ENCODE data around the gene PSME4.
"Not testable (repeated sequence)": the region's sequence is repeated elsewhere in the genome, so short reads cannot be mapped to it uniquely, and the experiment has no call there.

PSME4 gene

GRCh38 chr2:53964987-53965687 is 5.7 kb downstream of the PSME4 start:
- DNase-seq (ENCODE audit: low read depth in 2 of 2): no peak

DNA sequence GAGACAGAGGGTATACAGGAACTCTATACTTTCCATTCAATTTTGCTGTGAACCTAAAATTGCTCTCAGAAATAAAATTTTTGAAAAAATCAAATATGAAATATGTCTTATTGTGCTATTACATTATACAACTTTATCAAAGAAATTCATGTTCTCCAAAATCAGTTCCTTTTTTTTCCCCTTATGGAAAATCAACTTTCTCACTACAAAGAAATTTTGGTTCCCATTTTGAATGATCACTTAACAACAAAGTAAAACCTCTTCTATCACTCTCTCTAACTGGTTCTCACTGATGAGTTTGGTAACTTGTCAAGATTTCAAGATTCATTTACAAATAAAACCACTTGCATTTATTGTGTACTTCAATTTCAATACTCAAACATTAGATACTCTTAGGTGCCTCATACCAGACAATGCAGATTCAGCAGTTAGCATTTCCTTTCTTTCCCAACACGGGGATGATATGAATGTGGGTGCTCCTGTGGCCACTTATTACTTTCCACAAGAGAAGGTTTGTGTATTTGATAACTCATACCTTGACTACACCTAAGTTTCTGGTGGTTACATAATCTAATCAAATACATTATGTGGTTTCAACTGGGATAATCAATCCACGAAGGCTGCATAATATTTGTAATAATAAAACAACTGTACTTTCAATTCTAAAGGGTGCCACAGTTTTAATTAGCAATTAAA is 6.4 kb downstream of the PSME4 start:
- no peak for DNase-seq (ENCODE audit: low read depth in 2 of 2)

GRCh38 chr2:53961478-53962216 is 9.1 kb downstream of the PSME4 start:
- not testable (repeated sequence) for DNase-seq (ENCODE audit: low read depth in 2 of 2)

DNA sequence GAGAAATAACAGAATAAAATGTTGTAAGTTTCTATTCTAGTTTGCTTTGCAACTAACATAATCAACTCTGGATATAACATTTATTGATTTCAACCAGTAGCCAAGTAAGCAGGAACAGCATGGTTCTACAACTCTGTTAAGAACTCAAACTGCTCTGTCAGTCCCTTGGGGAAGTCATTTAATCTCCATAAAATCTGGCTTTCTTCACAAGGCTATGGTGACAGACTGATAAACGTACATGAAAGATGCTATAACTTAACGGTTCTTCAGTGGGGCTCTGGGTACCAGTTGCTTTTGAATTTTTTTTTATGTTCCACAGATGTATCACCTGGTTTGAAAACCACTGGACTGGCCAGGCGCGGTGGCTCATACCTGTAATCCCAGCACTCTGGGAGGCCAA is 10.3 kb downstream of the PSME4 start:
- no peak for DNase-seq (ENCODE audit: low read depth in 2 of 2)

DNA sequence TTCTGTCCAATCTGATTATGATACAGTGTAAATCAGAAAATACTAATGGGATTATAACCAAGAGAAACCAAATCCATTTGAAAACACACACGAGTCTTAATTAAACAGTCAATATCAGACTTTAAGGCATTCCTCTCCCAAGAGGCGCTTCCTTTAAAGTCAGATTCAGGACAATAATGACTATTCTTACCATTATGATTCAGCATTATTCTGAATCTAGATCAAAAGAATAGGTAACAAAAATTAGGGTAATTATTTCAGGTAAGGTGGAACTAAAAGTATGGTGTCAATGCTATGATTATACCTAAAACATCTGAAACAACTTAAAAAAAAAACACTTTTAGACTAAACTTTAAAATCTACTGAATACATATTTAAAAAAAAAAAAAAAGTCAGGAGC is 12.3 kb downstream of the PSME4 start:
- no peak for DNase-seq (ENCODE audit: low read depth in 2 of 2)

DNA sequence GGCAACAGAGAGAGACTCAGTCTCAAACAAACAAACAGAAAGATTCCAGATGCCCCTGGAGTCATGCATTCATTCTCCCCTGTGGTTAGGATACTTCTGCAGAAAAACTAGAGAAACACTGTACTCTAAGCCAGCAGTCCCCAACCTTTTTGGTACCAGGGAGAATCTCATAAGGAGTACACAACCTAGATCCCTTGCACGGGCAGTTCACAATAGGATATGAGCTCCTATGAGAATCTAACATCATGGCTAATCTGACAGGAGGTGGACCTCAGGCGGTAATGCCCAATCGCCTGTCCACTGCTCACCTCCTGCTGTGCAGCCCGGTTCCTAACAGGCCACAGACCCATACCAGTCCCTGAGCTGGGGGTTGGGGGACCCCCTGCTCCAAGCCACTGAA is 18.3 kb downstream of the PSME4 start:
- DNase-seq (ENCODE audit: low read depth in 2 of 2): no peak

- DNase-seq (ENCODE audit: low read depth in 2 of 2): no peak
Measured at GRCh38 chr2:53949457-53949856, 21.3 kb downstream of the PSME4 start.

GRCh38 chr2:53945538-53945937 is 25.3 kb downstream of the PSME4 start:
- DNase-seq (ENCODE audit: low read depth in 2 of 2): no peak

DNA sequence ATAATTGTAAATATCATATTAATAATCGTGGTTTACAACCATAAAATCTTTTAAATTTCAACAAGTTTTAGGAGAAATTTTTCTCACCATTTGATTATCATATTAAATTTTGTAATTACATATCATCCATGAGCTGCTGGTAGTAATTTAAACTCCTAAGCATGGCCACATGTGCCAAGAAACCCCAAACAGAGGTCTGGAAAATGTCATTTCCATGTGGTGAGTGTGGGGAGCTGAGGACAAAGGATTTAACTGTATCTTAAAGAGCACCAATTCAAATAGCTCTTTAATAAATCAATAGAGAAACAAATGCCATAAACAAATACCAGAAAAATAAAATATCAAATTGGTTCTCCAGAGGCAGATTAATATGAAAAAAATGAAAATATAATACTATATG is 26.3 kb downstream of the PSME4 start:
- no peak for DNase-seq (ENCODE audit: low read depth in 2 of 2)

DNA sequence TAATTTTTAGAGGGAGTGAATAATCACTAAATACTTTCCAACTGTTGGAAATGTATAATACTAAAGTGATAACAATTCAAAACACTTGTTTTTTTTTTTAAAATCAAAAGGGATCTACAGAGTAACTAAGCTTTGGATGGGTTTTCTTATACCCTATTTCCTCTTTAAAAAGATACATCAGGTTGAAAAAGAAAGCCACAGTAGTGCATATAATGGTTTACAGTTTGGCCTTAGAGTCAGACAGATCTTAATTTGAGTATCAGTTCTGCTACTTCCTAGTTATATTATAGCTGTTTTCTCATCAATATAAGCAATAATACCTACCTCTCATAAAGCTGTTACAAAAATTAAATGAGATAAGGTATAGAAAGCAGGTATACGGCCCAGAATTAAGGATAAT is 28.5 kb downstream of the PSME4 start:
- no peak for DNase-seq (ENCODE audit: low read depth in 2 of 2)

GRCh38 chr2:53941749-53942148 is 29.0 kb downstream of the PSME4 start:
- no peak for DNase-seq (ENCODE audit: low read depth in 2 of 2)

DNA sequence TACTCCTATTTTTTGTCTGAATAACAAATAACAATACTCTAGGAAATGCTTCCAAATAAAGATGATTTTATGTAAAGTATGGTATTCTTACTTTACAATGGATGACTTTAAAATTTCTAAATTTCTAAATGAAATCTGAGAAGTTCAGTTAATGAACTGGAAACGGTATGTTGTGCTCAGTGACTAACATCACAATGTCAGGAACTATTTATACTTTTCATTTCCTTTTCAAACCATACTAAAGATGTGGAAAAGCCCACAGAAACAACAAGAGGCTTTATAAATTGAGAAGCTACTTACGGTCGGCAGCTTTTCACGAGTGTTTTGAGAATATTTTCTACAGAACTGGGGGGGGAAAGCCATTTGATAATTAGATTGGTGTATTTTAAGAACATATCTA is 31.1 kb downstream of the PSME4 start:
- no peak for DNase-seq (ENCODE audit: low read depth in 2 of 2)

GRCh38 chr2:53938904-53939303 is 31.9 kb downstream of the PSME4 start:
- DNase-seq (ENCODE audit: low read depth in 2 of 2): no peak

GRCh38 chr2:53933329-53933728 is 37.5 kb downstream of the PSME4 start:
- no peak for DNase-seq (ENCODE audit: low read depth in 2 of 2)

DNA sequence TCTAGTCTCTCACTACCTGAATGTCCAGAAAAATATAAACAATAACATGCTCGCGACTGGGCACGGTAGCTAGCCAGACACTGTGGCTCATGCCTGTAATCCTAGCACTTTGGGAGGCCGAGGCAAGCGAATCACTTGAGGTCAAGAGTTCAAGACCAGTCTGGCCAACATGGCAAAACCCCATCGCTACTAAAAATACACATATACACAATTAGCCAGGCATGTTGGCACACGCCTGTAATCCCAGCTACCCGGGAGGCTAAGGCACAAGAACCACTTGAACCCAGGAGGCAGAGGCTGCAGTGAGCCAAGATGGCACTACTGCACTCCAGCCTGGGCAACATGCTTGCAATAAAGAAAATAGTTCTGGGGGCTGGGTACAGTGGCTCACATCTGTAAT is 44.5 kb downstream of the PSME4 start:
- not testable (repeated sequence) for DNase-seq (ENCODE audit: low read depth in 2 of 2)

DNA sequence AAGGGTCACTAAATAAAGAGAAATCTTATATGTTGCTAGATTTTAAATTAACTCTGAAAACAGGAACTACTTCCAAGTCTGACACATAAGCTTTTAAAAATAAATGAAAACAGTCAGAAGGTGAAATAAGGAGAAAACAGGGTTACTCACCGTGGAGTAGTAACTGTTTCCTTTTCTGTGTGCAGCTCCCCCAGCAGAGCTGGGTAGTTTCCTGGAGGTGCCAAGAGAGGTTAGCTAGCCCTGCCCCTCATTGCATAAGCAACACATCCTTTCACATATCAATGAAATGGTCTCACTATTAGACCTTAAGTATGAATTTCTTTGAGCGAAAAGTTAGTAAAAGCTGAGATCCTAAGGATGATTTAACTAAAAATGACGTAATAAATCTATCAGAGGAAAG is 57.1 kb downstream of the PSME4 start:
- DNase-seq (ENCODE audit: low read depth in 2 of 2): peak in 1 of 2 donors; percentile 25

- DNase-seq (ENCODE audit: low read depth in 2 of 2): no peak
Measured at GRCh38 chr2:53911434-53912189, 59.2 kb downstream of the PSME4 start.

GRCh38 chr2:53907582-53907981 is 63.2 kb downstream of the PSME4 start:
- DNase-seq (ENCODE audit: low read depth in 2 of 2): no peak

- DNase-seq (ENCODE audit: low read depth in 2 of 2): no peak
Measured at GRCh38 chr2:53905396-53905795, 65.4 kb downstream of the PSME4 start.

DNA sequence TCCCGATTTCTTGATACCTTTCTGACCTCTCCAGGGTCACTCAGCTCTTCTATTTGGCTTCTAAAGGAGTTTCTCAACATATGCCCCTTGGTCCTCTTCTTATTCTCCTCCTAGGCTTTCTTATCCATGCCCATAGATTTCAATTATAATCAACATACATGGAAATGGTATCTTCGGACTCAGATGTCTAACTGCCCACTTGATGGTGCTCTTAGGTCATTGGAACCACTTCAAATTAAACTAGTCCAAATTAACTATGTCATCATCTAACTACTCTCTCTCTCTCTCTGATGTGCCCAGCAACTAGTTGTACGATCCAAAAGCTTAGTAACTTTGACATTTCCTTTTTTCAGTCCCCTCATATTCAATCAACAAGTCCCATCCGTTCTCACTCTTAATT is 67.8 kb downstream of the PSME4 start:
- no peak for DNase-seq (ENCODE audit: low read depth in 2 of 2)

GRCh38 chr2:53901192-53901591 is 69.6 kb downstream of the PSME4 start:
- no peak for DNase-seq (ENCODE audit: low read depth in 2 of 2)

DNA sequence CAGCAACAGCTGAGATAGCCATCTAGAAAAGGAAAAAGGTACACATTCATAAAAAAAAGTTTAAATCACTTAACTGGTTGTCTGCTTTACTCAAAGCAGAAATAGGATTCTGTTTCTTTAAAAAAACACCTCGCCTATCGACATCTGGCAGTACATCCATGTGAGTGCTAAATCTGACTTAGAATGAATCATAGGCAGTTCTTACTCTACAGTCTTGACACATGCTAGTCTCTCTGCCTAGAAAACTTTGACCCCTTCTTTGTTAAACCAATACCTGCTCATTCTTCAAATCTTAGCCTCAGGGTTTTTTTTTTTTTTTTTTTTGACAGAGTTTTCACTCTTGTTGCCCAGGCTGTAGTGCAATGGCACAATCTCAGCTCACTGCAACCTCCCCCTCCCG is 73.9 kb downstream of the PSME4 start:
- DNase-seq (ENCODE audit: low read depth in 2 of 2): no peak

Data from stimulated activated CD4-positive, alpha-beta T cell treated with anti-CD3 and anti-CD28 coated beads, Interleukin-15, amount 100 ng/mL, for 48 hours (primary cell).